Mesenchymal stem cell (in vitro differentiated cells and primary cell): ENCODE data around the gene EPG5.

ENCODE experiments used
- DNase-seq: peaks from one replicate; pipeline ENCODE4 v3.0.0-alpha.2; 2013
- H2AFZ ChIP-seq: one replicate; pipeline ENCODE4 v1.6.1; 2013; ENCODE audit warnings: low read depth, mild to moderate bottlenecking, control low read depth, inconsistent platforms, low read length, moderate library complexity
- H2AK5ac ChIP-seq: 2 replicates; pipeline ENCODE4 v1.6.1; 2013; ENCODE audit warnings: low read length, moderate library complexity, mild to moderate bottlenecking, inconsistent platforms; ENCODE audit not compliant: severe bottlenecking
- H2BK120ac ChIP-seq: one replicate; pipeline ENCODE4 v1.6.1; 2013; ENCODE audit warnings: low read depth, mild to moderate bottlenecking, inconsistent platforms, low read length, moderate library complexity
- H2BK12ac ChIP-seq, 2 experiments: one replicate each; pipeline ENCODE4 v1.6.1; 2013; ENCODE audit warnings: inconsistent platforms in 2 of 2, low read length in 2 of 2, mild to moderate bottlenecking in 2 of 2, moderate library complexity in 2 of 2, control low read depth in 1 of 2
- H2BK15ac ChIP-seq: one replicate; pipeline ENCODE4 v1.6.1; 2013; ENCODE audit warnings: mild to moderate bottlenecking, low read depth, inconsistent platforms; ENCODE audit not compliant: poor library complexity, severe bottlenecking
- H2BK5ac ChIP-seq: 2 replicates; pipeline ENCODE4 v1.6.1; 2013; ENCODE audit warnings: low read depth, mild to moderate bottlenecking, low read length, control low read depth, inconsistent platforms; ENCODE audit not compliant: poor library complexity, severe bottlenecking
- H3K14ac ChIP-seq, 2 experiments: one replicate each; pipeline ENCODE4 v1.6.1; 2013; ENCODE audit warnings: inconsistent platforms in 2 of 2, low read length in 2 of 2, control low read depth in 1 of 2, mild to moderate bottlenecking in 1 of 2, moderate library complexity in 1 of 2
- H3K18ac ChIP-seq, 2 experiments: one replicate each; pipeline ENCODE4 v1.6.1; 2013; ENCODE audit warnings: inconsistent platforms in 2 of 2, low read length in 2 of 2, control low read depth in 1 of 2, low read depth in 1 of 2, mild to moderate bottlenecking in 1 of 2
- H3K23ac ChIP-seq, 2 experiments: one replicate each; pipeline ENCODE4 v1.6.1; 2013; ENCODE audit warnings: inconsistent platforms in 2 of 2, low read length in 2 of 2, mild to moderate bottlenecking in 2 of 2, moderate library complexity in 2 of 2, control low read depth in 1 of 2
- H3K27ac ChIP-seq: 2 replicates; pipeline ENCODE4 v1.5.1; 2013; ENCODE audit warnings: mild to moderate bottlenecking, moderate library complexity, low read length, control low read depth, inconsistent platforms; ENCODE audit not compliant: poor library complexity, severe bottlenecking
- H3K27me3 ChIP-seq, 2 experiments: 2 replicates each; pipeline versions ENCODE4 v1.6.1 to v1.7.0; 2013; ENCODE audit warnings: low read length in 2 of 2, mild to moderate bottlenecking in 2 of 2, moderate library complexity in 2 of 2, control low read depth in 1 of 2, inconsistent platforms in 1 of 2; ENCODE audit not compliant: control insufficient read depth in 1 of 2, insufficient read depth in 1 of 2
- H3K36me3 ChIP-seq, 2 experiments: 2 replicates each; pipeline versions ENCODE4 v1.6.1 to v1.7.0; 2013; ENCODE audit warnings: low read length in 2 of 2, control low read depth in 1 of 2, inconsistent platforms in 1 of 2, low read depth in 1 of 2, mild to moderate bottlenecking in 1 of 2; ENCODE audit not compliant: insufficient read depth in 2 of 2, control insufficient read depth in 1 of 2
- H3K4ac ChIP-seq, 2 experiments: one replicate each; pipeline ENCODE4 v1.6.1; 2013; ENCODE audit warnings: inconsistent platforms in 2 of 2, low read length in 2 of 2, mild to moderate bottlenecking in 2 of 2, moderate library complexity in 2 of 2, control low read depth in 1 of 2, low read depth in 1 of 2
- H3K4me1 ChIP-seq: 2 replicates; pipeline ENCODE4 v1.6.1; 2013; ENCODE audit warnings: low read depth, low read length, control low read depth; ENCODE audit not compliant: control insufficient read depth, insufficient read depth
- H3K4me2 ChIP-seq: 2 replicates; pipeline ENCODE4 v1.6.1; 2013; ENCODE audit warnings: low read length, mild to moderate bottlenecking, inconsistent platforms; ENCODE audit not compliant: poor library complexity, severe bottlenecking
- H3K4me3 ChIP-seq, 2 experiments: 2 replicates each; pipeline versions ENCODE4 v1.5.1 to v1.7.0; 2013; ENCODE audit warnings: low read length in 2 of 2, mild to moderate bottlenecking in 2 of 2, control low read depth in 1 of 2, low read depth in 1 of 2; ENCODE audit not compliant: insufficient read depth in 1 of 2
- H3K79me1 ChIP-seq: replicated peaks from 2 replicates; pipeline ENCODE4 v1.6.1; 2013; ENCODE audit warnings: mild to moderate bottlenecking, control low read depth, low read length, inconsistent platforms; ENCODE audit not compliant: poor library complexity, severe bottlenecking
- H3K9ac ChIP-seq: 2 replicates; pipeline ENCODE4 v1.7.0; 2013; ENCODE audit warnings: mild to moderate bottlenecking, low read length, moderate library complexity
- H3K9me3 ChIP-seq: 2 replicates; pipeline ENCODE4 v1.7.0; 2013; ENCODE audit warnings: mild to moderate bottlenecking, low read length; ENCODE audit not compliant: control insufficient read depth
- H4K8ac ChIP-seq: one replicate; pipeline ENCODE4 v1.6.1; 2013; ENCODE audit warnings: inconsistent platforms, mild to moderate bottlenecking, low read length, moderate library complexity
- H4K91ac ChIP-seq: one replicate; pipeline ENCODE4 v1.6.1; 2013; ENCODE audit warnings: mild to moderate bottlenecking, low read length, inconsistent platforms
- WGBS: methylation state at CpG from one replicate; pipeline ENCODE4 v1.1.7; 2013; ENCODE audit warnings: mixed read lengths; 5-methylcytosine and 5-hydroxymethylcytosine counted together

The EPG5 gene

GRCh38 chr18:45939236-45939635 lies 27.9 kb downstream of the EPG5 start:
- Histone ChIP-seq H3K4me3 (no peak overlapping the region), H2AFZ (no peak overlapping the region), H3K9me3 (no peaks in the 10 kb centered on the region), H3K79me1 (peaks cover 14% of the 10 kb centered on the region), H2BK12ac (no peak overlapping the region), H2BK5ac (no peak overlapping the region), H3K9ac (no peak overlapping the region), H3K4me2 (no peak overlapping the region), H3K4me1 (peaks cover 6% of the 10 kb centered on the region), H4K91ac (no peak overlapping the region), H3K27me3 (no peaks in the 10 kb centered on the region), H2AK5ac (no peak overlapping the region), H3K14ac (no peak overlapping the region), H3K36me3 (peaks cover 35 to 88% of the 10 kb centered on the region in 2 experiments), H3K4ac (no peak overlapping the region), H3K23ac (no peak overlapping the region), H2BK15ac (no peak overlapping the region), H3K27ac (no peak overlapping the region), H4K8ac (no peak overlapping the region), H3K18ac (no peak overlapping the region), H2BK120ac (no peak overlapping the region)
- 98% methylated on average over 2 of the region's 2 CpGs for WGBS
- DNase-seq = no peak

DNA sequence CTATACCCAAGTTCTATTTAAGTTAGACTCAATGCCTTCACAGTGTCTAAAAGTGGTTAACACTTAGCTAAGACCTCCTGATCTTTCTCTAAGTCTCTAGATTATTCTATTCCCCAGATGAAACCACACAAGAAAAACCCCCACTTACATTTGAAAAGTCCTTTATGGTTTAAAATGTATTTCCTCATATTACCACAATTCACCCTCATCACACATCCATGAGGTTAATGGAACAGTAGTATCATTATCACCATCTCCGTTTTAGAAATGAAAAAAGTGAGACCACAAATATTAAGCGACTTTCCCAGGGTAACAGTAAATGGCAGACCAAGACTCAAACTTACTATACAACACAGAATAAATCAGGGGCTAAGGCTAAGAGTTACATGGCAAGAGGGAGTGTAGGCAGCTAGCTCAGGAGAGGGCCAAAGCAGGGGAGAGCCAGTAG lies 28.6 kb downstream of the EPG5 start:
- Histone ChIP-seq H3K4me1 (peaks cover 6% of the 10 kb centered on the region), H3K14ac (no peak overlapping the region), H3K27ac (no peak overlapping the region), H3K27me3 (no peaks in the 10 kb centered on the region), H3K9me3 (no peaks in the 10 kb centered on the region), H2BK12ac (no peak overlapping the region), H3K23ac (no peak overlapping the region), H4K91ac (no peak overlapping the region), H3K4me3 (no peak overlapping the region), H3K4ac (no peak overlapping the region), H2BK15ac (no peak overlapping the region), H3K4me2 (no peak overlapping the region), H2BK120ac (no peak overlapping the region), H3K18ac (no peak overlapping the region), H2AK5ac (no peak overlapping the region), H2AFZ (no peak overlapping the region), H3K79me1 (peaks cover 17% of the 10 kb centered on the region), H3K36me3 (peaks cover 35 to 88% of the 10 kb centered on the region in 2 experiments), H3K9ac (no peak overlapping the region), H4K8ac (no peak overlapping the region), H2BK5ac (no peak overlapping the region)
- no peak for DNase-seq
- WGBS = 77% methylated on average over 2 of the region's 2 CpGs

GRCh38 chr18:45935591-45936335 lies 31.4 kb downstream of the EPG5 start:
- H3K23ac ChIP-seq = no peak overlapping the region
- peaks cover 6% of the 10 kb centered on the region for H3K4me1 ChIP-seq
- H3K4ac ChIP-seq = no peak overlapping the region
- H4K8ac ChIP-seq = no peak overlapping the region
- H3K4me2 ChIP-seq = peak overlapping the region; percentile 21
- peak overlapping the region; percentile 75 for H3K27ac ChIP-seq
- no peak overlapping the region for H2BK5ac ChIP-seq
- H2BK12ac ChIP-seq = no peak overlapping the region
- no peak overlapping the region for H3K4me3 ChIP-seq
- no peak overlapping the region for H2BK120ac ChIP-seq
- H3K27me3 ChIP-seq = no peaks in the 10 kb centered on the region
- no peaks in the 10 kb centered on the region for H3K9me3 ChIP-seq
- H3K18ac ChIP-seq = no peak overlapping the region
- WGBS = 96% methylated on average over 3 of the region's 3 CpGs
- H2AK5ac ChIP-seq = no peak overlapping the region
- H3K36me3 ChIP-seq = peaks cover 35 to 86% of the 10 kb centered on the region in 2 experiments
- peaks cover 24% of the 10 kb centered on the region for H3K79me1 ChIP-seq
- no peak for DNase-seq
- no peak overlapping the region for H4K91ac ChIP-seq
- H2AFZ ChIP-seq = no peak overlapping the region
- no peak overlapping the region for H2BK15ac ChIP-seq
- H3K14ac ChIP-seq = no peak overlapping the region
- peak overlapping the region; percentile 18 for H3K9ac ChIP-seq

GRCh38 chr18:45932708-45933107 lies 34.4 kb downstream of the EPG5 start:
- no peak overlapping the region for H2AK5ac ChIP-seq
- peaks cover 6% of the 10 kb centered on the region for H3K4me1 ChIP-seq
- no peak overlapping the region for H2BK15ac ChIP-seq
- H3K9me3 ChIP-seq = no peaks in the 10 kb centered on the region
- H3K79me1 ChIP-seq = peaks cover 17% of the 10 kb centered on the region
- no peak overlapping the region for H2AFZ ChIP-seq
- H3K9ac ChIP-seq = no peak overlapping the region
- H3K14ac ChIP-seq = no peak overlapping the region
- no peak overlapping the region for H2BK5ac ChIP-seq
- no peak overlapping the region for H3K4me2 ChIP-seq
- no peak for DNase-seq
- H3K23ac ChIP-seq = no peak overlapping the region
- no peak overlapping the region for H3K4me3 ChIP-seq
- H3K27ac ChIP-seq = no peak overlapping the region
- no peak overlapping the region for H3K18ac ChIP-seq
- no peak overlapping the region for H4K8ac ChIP-seq
- 97% methylated on average over 3 of the region's 3 CpGs for WGBS
- H4K91ac ChIP-seq = no peak overlapping the region
- no peak overlapping the region for H3K4ac ChIP-seq
- no peak overlapping the region for H2BK120ac ChIP-seq
- no peaks in the 10 kb centered on the region for H3K27me3 ChIP-seq
- H3K36me3 ChIP-seq = peaks cover 25 to 84% of the 10 kb centered on the region in 2 experiments
- no peak overlapping the region for H2BK12ac ChIP-seq
